Measurements from ENCODE around the gene CHPF.

The CHPF gene

DNA sequence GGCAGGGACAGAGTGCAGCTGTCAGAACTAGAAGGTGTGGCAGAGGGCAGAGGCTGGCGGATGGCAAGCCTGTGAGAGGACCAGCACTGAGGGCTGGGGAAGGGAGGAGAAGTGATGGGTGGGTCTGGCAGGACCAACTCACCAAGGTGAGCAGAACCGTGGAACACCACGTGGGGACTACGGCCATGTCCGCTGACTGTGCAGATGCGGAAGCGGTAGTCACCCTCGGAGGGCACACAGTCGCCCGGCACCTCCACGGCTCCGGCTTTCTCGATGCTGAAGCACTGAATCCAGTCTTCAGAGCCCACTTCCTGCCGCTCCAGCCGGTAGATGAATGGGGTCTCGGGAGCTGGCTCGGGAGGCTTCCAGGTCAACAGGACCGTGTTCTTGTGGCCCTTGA lies 23.5 kb upstream of the CHPF start:
- DNase-seq (ENCODE audit: low spot score) = no peak

GRCh38 chr2:219566640-219567039 lies 23.0 kb upstream of the CHPF start:
- DNase-seq (ENCODE audit: low spot score) = no peak

- DNase-seq (ENCODE audit: low spot score) = no peak
Measured at GRCh38 chr2:219565130-219566080, 21.8 kb upstream of the CHPF start.

DNA sequence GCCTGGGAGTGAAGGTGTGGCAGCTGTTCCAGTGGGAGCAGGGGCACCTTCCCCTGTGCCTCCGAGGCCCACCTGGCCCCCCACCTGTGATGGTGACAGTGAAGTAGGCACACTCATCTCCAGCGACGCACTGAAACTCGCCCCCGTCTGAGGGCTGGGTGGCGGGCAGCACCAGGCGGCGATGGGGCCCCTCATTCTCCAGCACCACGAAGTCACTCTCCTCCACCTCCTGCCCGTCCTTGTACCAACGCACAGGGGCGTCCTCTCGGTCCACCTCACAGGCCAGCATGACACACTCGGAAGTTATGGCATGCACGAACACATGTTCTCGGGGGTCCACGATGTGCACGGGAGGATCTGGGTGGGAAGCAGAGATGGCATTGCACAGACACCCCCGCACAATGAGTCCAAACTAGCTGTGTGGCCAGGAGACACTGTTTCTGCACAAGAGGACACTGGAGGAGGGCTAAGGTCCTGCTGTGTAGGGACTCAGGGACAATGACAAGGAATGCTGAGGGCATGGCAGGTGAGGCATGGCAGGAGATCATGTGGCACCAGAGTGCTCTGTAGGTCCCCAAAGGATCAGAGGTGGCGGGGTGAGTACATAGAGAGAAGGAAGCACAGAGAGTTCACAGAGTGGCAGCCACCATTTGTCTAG lies 19.8 kb upstream of the CHPF start:
- DNase-seq (ENCODE audit: low spot score) = no peak

- DNase-seq (ENCODE audit: low spot score) = no peak
Measured at GRCh38 chr2:219562049-219563020, 18.7 kb upstream of the CHPF start.

DNA sequence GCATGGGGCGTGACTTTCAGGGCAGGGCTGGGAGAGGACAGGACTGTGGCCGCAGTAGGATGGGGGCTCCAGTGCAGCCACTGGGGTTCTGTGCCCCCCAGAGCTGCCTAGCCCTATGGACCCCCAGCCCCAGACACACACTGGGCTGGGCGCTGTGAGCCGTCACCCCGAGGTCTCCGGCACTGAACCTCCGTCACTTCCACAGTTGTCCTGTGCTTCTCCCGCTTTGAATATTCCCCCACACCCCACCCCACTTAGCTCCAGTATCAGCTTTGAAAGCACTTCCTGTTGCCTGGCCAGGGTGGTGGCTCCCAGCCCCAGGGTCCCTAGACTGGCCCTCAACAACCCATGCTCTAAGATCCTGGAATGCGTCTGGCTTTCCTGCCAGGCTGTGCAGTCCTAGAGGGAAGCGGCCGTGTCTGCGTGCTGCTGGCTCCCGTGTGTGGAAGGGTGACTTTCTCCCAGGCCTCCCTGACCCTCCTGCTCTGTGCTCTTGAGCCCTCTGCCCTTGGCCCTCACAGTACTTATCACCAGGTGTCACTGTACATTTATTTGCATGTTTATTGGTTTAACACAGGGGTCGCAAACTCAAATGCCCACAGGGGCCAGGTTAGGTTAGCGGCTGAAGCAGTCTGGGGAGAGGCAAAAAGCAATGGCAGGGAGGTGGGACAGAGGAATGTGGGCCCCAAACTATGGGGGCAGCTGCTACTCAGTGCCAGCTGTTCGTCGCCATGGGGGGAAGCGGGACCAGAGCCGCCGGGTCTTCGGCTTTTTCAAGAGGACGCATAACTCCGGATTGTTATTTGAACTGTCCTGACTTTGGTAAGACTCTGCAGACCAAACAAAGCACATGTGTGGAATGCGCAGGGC lies 17.8 kb upstream of the CHPF start:
- DNase-seq (ENCODE audit: low spot score) = no peak

DNA sequence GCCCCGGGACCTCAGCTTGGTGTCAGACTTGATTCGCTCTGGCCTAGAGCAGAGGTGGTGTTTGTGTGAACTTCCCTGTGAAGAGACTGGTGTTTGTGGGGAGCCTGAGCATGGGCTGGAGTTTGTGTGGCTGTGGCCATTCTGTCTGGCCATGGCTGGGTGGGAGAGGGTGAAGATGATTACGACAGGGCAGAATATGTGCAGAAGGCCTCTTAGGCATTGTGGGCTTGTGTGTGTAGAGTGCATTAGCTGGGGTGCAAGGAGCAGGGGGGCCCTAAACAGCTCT lies 17.2 kb upstream of the CHPF start:
- no peak for DNase-seq (ENCODE audit: low spot score)

GRCh38 chr2:219560037-219560892 lies 16.7 kb upstream of the CHPF start:
- no peak for DNase-seq (ENCODE audit: low spot score)

DNA sequence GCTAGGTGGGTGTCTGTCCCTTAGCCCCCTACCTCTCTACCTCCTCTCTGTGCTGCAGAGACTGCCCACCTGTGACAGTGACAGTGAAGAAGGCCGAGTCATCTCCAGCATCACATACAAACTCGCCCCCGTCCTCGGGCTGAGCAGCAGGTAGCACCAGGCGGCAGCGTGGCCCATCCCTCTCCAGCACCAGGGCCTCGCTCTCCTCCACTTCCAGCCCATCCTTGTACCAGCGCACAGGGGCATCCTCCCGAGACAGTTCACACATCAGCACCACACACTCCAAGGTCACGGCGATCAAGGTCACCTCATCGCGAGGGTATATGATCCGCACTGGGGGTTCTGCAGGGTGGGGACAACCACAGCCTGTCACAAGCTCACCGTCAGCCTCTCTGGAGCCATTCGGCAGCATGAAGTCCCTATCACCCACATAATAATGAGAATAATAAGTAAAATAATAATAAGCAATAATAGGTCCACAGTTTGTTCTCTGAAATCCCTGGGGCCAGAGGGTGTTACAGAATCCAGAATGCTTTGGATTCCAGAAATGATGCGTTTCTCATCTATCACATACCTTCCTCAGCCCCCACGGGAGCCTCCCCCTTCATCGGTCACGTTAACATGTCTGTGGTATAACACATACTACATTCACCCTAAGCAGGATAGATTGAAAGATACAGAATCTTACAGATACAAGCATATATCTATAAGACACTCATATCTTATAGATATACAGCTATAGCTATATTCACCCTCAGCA lies 15.7 kb upstream of the CHPF start:
- DNase-seq (ENCODE audit: low spot score) = no peak

- no peak for DNase-seq (ENCODE audit: low spot score)
Measured at GRCh38 chr2:219557791-219558785, 14.5 kb upstream of the CHPF start.

- DNase-seq (ENCODE audit: low spot score) = no peak
Measured at GRCh38 chr2:219557320-219557719, 13.7 kb upstream of the CHPF start.

DNA sequence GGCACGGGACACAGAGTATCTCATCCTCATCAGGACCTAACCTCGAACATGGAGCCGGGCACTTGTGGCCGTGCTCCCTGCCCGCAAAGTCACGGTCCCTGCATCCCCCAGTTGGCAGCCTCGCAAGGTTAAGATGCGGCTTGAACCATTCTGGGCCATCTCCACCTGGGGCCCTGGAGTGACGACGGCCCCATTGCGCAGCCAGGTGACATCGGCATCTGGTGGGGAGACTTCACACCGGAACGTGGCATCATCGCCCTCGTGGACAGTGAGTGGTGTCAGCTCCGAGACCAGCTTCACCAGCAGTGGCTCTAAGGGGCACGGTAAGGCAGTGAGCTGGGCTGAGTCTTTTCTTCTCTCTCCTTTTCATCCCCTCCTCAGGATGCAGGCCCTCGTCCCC lies 12.8 kb upstream of the CHPF start:
- DNase-seq (ENCODE audit: low spot score) = no peak

DNA sequence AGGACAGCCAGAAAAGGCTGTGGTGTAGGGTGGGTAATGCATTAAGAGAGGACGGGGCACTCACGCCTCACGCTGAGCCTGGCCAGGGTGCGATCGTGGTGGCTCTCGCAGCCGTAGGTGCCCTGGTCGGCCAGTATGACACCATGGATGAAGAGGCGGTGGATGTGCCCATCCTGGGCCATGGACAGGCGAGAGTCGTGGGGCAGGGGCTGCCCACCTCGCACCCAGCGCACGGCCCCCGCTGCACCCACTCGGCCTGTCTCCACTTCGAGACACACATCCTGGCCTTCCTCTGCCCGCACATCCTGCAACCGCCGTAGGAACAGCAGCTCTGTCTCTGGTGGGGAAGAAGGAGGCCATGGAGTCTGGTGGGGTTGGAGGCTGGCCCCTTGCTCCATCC lies 12.3 kb upstream of the CHPF start:
- no peak for DNase-seq (ENCODE audit: low spot score)

DNA sequence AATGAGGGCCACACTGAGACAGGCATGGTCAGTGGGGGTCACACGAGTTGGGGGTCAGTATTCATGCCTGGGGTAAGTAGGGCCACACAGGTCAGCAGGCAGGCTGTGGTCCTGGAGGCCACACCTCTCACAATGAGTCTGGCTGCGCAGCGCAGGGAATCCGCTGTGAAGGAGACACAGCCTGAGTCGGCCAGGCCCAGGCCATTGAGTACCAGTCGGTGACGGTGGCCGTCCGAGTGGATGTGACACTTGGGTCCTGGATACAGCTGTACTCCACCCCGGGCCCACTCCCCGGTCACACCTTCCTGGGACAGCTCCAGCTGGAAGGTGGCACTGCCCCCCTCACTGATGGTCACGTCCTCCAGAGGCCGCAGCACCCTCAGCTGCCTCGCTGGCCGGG lies 10.7 kb upstream of the CHPF start:
- no peak for DNase-seq (ENCODE audit: low spot score)

- no peak for DNase-seq (ENCODE audit: low spot score)
Measured at GRCh38 chr2:219553463-219553963, 9.9 kb upstream of the CHPF start.

DNA sequence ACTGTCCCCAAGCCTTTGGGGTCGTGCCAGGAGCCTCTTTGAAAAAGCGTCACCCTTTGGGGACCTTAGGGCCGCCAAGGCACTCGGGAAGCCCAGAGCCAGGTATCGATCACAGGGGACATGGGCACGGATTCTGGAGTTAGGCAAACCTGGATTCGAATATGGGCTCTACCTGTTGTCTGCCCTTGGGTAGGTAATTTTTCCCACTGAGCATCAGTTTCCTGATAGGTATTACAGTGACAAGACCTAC lies 9.5 kb upstream of the CHPF start:
- DNase-seq (ENCODE audit: low spot score) = no peak

- DNase-seq (ENCODE audit: low spot score) = peak; percentile 57
Measured at GRCh38 chr2:219552382-219553167, 9.0 kb upstream of the CHPF start.
